ENCODE data around the gene KRT16.
"Not testable (repeated sequence)": the region's sequence is repeated elsewhere in the genome, so short reads cannot be mapped to it uniquely, and the experiment has no call there.

Gene KRT16

DNA sequence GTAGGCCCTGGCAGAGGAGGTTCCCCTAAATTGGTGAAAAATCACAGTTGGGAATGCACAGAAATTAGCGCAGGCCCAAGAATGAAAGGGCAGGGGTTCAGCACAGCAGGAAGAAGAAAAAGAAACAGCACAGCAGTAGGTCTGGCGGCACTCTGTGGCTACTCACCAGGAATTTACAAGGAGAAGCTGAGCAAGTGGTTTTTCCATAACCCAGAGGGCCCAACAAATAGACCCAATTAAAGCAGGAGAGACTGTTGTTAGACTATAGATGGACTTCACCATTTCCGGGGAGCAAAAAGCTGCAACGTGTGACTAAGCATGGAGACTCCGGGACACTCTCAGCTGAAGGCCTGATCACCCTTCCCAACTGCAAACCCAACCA lies 14.3 kb upstream of the KRT16 start:
- DNase-seq = not testable (repeated sequence)

DNA sequence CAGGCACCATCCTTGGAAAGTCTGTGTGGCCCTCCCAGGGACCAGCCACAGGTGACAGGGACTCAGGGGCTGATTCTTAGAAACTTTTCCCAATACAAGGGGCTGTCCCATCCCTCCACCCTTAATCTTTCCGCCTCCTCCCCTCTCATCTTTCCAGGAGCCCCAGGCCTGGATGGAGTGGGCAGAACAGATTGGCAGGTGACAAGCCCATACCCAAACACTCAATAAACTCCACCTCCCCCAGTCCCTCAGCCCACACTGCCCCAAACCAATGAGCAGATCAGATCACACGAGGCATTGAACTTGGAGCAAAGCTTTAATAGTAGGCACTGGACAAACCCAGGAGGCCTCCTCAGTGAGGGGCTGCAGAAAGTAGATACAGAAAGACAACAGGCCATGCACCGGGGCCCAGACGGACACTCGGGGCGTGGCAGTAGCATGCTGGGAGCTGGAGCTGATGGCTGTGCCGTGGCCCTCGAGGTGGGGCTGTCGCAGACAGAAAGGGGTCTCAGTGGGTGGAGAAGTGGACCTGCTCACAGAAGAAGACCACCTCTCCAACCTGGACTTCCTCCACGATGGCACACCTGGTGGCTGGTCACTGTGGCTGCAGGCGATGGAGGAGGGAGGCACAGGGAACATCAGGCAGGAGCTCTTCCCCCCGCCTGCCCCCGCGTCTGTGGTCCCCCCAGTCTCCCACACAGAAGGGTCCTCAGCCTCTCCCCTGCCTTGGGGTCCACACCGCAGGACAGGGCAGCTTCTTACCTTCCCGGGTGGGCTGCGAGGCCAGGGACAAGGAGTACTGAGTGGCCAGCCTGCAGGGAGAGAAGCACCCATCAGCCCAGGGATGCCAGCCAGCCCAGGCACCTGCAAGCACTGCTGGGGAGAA lies 13.7 kb upstream of the KRT16 start:
- DNase-seq = not testable (repeated sequence)

DNA sequence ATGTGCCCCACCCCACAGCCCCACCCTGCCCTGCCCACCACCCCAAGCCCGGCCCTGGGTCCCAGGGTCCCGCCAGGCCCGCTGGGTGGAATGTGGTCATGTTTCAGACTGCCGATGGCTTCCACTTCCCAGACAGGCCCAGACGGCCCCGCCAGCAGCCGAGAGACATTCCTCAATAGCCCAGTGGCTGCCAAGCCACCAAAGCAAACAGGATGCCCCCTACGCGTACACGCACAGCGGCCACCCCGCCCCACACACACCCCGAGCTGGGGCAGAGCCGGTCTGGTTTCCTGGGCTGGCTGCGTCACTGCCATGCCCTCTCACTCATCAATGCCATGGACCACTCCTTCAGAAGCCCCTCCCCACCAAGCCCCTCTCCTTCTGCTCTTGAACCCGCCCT lies 13.0 kb upstream of the KRT16 start:
- DNase-seq = no peak

DNA sequence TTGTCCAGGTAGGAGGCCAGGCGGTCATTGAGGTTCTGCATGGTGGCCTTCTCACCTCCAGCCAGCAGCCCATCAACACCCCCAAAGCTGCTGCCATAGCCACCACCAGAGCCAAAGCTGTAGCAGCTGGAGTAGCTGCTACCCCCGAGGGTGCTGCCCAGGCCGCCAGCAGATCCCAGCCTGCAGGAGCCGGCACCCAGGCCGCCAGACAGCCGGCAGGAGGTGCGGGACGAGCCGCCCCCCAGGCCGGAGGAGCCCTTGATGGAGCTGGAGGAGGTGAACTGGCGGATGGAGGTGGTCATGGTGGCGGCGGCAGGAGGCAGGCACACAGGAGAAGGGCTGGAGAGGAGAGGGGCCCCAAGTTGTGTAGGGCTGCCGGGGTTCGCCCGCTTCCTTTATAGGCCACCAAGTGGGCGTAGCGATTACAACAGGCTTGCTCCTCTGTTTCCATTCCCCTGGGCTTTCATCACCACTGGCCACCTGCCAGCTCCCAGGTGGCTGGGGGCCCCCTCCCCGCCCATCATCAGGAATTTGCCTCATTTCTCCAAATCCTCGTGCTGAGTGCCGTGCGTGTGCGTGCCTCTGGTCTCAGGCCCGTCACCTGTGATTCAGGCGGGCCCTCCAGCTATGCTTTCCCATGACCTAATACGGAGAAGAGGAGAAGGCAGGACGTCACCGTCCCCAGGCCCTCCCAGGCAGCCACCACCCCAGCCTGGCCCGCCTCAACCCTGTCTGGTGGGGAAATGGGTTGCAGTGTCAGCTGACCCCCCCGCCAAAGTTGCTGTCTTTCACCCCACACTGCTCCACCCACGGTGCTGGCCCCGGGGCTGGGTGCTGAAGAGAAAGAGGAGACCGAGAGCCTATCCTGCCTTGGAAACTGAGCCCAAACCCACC lies 11.9 kb upstream of the KRT16 start, which contains the start of gene KRT17:
Gene KRT17 (minus strand): TSS at position 368 of the 894 bp plus-strand sequence. CDS start 66 bp downstream, at position 302.
- DNase-seq = no peak

DNA sequence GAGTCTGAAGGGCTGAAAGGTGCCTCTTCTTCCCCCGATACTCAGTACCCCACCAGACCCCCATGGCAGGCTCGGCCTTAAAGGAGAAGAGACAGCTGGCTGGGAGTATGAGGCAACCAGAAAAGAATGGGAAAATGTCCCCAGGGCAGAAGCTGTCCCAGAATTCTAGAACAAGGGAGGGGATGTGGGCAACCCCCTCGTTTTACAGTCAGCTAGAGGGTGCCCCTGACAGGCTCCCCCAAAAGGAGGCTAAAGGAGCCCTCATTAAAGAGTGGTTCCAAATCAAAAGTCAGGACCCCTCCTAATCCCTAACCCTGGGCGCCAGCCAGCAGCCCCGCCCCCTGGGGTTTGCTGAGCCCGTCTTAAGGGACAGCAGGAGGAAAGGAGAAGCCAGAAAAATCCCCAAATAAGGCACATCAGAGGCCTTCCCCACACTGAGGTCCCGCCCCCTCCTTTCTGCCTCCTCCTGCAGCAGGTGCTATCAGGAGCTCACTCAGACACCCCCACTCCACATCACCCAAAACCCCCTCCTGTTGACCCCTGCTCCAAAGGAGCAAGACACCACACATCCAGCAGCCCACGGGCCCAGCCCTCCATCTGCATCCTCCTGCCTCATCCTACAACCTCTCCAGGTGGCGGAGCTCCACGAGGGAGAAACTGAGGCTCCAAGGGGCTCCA lies 10.8 kb upstream of the KRT16 start:
- not testable (repeated sequence) for DNase-seq

DNA sequence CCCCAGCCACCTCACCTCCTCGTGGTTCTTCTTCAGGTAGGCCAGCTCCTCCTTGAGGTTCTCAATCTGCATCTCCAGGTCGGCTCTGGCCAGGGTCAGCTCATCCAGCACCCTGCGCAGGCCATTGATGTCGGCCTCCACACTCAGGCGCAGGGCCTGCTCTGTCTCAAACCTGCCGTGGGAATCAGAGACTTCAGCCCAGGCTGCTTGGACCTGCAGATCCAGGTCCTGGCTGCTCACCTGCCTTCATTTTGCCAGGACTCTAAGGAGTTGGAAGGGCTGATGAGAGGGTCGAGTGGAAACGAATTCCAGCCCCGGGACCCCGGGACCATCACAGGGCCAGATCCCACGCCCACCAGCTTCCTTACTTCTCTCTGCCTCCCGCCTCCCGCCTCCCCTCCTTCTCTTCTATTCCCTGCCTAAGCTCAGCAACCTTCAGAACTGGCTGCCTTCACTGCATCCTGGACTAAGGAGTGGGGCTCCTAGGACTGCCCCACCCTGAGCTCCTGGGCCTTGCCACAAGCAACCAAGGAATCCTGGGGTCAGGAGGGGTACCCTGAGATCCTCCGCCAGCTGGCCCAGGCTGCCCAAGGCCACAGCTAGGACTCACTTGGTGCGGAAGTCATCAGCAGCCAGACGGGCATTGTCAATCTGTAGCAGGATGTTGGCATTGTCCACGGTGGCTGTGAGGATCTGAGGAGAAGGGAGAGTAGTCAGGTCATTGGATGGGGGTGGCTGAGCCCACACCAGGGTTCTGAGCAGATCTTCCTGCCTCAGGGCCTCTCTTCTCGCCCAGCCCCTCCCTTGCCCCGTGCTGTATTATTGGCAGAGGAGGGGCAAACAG lies 10.0 kb upstream of the KRT16 start:
- not testable (repeated sequence) for DNase-seq

DNA sequence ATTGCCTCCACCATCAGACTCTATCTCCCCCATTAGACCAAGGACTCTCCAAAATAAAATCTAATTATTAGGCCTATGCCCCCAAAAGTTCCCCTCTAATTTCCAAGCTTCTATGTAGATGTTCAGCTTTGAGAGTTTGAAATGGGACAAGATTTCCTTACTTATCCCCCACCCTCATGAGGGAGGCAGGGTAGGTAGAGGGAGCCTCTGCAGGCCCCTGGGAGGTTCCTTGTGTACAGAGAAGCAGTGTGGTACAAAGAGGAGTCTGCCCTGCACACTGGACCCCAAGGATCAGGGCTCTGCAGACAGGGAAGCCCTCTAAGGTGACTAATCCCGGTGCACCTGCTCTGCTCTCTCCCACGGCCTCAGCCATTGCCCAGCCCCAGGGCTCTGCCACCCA lies 9.3 kb upstream of the KRT16 start:
- DNase-seq = no peak

DNA sequence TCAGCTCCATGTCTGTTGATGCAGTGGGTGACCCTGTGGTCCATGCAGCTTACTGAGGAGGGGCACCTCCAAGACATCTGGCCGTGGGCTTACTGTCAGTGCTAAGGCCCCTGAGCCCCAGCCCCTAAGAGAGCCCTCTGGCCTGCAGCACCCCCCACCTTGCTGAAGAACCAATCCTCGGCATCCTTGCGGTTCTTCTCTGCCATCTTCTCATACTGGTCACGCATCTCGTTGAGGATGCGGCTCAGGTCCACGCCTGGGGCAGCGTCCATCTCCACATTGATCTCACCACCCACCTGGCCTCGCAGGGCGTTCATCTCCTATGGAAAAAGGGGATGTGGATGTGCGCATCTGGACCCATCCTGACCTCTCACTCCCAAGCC lies 8.9 kb upstream of the KRT16 start:
- DNase-seq = not testable (repeated sequence)

DNA sequence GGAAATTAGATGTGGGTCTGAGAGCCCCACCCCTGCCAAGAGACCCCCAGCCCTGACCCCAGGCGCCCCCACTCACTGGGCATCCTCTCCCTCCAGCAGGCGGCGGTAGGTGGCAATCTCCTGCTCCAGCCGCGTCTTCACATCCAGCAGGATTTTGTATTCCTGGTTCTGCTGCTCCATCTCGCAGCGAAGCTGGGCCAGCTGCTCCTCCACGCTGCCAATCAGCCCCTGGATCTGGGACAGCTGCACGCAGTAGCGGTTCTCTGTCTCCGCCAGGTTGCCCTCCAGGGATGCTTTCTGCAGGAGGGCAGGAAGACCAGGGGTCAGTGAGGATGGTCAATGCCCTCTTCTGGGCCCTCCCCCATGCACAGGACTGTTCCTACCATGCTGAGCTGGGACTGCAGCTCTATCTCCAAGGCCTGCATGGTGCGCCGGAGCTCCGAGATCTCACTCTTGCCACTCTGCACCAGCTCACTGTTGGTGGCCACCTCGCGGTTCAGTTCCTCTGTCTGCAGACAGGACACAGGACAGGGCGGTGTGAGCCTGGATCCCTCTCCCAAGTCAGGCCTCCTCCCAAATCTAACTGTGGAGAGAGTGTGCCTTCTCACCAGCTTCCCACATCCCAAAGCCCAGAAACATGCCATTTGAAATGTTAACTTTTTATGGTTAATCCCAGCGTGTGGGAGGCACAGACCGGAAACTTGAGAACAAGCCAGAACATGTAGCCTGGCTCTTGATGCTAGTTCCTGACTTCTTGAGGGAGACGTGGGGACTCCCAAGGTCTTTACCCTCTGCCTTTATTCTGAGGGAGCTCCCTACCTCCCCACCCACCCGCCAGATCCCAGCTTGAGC lies 8.2 kb upstream of the KRT16 start:
- no peak for DNase-seq

DNA sequence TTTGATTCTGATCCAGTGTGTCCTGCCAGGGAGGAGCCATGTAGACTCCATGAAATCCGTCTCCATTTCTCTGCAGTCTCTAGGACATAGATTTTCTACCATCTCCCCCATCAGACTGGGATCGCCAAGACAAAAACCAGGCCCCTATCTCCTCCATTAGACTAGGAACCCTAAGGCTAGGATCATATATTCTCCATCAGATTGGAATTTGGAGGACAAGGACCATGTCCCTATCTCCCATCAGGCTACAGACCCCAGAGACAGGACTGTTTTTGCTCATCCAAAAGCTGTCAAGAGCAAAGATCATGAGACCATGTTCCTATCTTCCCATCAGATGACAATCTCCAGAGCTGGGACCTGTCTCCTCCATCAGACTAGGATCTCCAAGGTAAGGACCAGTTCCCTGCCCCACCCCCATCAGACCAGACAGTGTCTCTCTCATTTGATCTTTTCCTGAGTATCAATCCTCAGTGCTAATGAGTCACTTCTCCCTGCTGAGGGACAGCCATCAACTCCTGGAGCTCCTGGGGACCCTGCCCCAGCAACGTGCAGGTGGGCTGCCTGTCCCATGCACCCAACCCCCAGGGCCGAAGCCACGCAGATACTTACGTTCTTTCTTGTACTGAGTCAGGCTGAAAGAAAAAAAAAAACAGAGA lies 7.5 kb upstream of the KRT16 start:
- DNase-seq = not testable (repeated sequence)

DNA sequence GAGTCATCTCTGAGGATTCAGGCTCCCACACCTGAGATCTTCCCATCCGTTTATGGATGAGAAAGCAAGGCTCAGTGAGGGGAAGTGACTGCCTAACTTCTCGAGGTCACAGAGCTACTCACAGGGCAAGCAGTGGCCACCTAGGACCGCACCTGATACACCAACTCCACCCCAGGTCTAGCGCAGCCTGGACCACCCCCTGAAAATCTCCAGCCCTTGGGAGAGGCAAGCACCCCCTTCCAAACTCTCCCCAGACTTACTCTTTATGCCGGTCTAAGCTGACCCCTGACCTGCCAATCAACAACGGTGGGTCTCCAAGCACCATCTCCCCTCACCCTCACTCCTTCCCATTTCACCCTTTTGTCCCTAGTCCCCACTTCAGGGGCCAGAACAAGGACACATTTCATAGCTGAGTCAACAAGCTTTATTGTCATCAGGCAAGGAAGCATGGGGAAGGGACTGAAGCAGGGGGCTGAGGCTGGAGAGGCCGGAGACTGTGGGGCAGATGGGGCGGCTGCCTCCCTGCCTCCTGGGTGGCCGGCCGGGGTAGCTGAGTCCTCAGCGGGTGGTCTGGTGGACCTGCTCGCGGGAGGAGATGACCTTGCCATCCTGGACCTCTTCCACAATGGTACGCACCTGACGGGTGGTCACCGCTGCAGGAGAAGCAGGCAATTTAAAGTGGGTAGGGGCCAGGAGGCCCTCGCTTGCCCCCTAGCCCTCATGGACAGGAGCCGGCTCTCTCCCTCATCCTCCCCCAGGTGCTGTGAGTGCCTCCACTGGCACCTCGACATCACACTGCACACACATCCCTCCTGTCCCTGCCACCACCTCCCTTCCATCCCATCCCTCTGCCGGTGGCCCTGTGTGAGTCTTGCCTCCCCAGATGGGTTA lies 6.7 kb upstream of the KRT16 start:
- no peak for DNase-seq

DNA sequence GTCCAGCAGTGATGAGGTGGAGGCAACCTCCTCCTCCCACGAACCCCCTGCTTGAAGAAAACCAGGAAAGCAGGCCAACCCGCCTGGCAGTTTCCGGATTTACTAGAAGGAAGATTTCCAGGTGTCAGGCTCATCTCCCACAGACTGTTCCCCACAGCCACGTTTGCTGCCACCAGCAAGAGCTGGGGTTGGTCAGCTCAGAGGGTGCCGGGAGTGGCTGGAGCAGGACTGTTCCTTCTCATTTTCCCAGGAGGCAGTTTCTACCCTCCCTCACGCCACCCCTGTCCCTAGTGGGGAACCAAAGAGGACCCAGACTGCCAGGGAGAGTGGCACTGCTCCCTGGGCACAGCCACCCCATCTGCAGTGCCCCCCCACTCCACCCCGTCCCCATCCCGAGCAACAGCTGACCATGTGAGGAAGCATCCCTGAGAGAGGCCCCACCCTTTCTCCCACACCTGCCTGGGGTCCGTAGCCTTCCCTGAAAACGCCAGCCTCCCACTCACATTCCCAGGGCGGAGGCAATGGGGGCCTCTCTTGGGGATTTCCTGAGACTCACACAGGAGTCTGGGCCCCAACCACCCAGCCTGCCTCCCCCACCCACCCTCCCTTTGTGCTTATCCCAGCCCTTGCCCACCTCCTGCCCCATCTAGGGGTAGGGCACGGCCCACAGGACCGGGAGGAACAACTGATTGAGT lies 5.9 kb upstream of the KRT16 start:
- no peak for DNase-seq

DNA sequence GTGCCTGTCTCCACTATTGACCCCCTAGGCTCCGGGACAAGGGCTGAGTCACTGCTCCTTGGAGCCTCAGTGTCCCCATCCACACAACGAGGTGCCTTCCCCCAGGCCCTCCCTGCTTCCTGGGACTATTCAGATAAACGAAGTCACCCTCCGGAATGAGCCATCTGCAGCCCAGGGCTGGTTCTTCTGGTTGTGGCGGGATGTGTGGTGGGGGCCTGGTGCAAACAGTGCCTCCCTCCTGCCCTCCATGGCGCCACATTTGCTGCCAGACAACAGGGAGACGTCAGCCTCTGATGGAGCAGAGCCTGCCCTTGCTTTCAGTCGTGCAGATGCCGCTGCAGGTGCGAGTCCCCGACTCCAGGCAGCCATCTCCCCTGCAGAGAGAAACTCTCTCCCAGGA lies 5.1 kb upstream of the KRT16 start:
- no peak for DNase-seq

DNA sequence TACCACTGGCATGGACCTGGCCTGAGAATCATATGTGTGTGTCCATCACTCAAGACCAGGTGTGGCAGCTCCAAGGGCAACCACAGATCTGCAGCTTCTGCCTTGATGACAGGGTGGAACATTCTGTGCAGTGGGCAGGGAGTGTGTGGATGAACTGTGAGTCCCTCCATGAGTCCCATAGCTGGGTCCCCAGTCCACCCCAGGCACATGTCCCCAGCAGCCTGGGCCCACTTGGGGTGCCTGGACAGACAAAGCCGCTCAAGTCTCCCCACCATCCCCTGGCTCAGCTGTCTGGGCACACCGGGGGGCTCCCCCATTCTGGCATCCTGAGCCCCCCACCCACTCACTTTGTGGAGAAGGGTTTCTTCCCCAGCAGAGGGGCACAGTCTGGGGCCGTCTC lies 4.6 kb upstream of the KRT16 start:
- DNase-seq = no peak

DNA sequence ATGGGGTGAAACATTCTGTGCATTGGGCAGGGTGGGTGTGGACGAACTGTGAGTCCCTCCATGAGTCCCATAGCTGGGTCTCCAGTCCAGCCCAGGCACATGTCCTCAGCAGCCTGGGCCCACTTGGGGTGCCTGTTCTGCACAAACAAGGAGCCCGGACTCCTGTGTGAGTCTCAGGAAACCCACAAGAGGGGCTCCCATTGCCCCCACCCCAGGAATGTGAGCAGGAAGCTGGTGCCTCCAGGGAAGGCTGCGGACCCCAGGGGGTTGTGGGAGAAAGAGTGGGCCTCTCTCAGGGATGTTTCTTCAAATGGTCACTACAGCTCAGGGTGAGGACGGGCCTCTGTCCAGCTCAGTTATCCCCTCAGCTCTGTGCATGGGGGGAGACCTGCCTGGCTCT lies 3.9 kb upstream of the KRT16 start:
- DNase-seq = not testable (repeated sequence)

DNA sequence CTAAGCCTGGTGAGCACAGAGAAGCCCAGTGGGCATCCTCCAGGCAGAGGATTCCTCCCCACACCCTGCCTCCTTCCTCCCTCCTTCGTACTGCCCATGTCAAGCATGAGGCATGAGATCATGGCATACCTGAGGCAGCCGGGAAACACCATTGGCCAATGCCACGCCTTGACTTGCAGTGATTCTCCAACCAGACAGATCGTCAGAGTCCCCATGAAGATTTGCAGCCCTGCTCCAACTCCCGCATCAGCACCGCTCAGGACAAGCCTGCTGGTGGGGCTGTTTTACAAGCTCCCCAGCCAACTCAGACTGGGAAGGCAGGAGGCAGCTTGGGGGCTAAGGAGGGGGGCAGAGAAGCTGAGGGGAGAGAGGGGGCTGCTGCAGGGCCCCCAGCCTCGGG lies 2.9 kb upstream of the KRT16 start:
- DNase-seq = no peak

DNA sequence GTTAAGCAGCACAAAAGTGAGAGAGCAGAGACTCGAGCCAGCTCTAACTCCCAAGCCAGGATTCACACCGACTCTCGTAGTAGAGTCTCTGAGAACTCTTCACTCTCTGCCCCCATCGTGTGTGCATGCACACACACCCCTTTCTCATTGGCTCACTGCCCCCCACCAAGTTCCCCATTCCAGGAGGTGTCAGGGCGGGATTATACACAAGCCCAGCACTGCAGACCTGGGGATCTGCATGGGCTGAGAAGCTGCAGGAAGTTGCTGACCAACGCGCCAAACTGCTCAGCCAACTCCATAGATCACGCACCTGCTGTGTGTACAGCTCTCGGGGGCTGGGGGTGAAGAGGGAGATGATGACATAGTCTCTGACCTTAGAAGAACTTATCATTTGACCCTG lies 2.2 kb upstream of the KRT16 start:
- DNase-seq = not testable (repeated sequence)

DNA sequence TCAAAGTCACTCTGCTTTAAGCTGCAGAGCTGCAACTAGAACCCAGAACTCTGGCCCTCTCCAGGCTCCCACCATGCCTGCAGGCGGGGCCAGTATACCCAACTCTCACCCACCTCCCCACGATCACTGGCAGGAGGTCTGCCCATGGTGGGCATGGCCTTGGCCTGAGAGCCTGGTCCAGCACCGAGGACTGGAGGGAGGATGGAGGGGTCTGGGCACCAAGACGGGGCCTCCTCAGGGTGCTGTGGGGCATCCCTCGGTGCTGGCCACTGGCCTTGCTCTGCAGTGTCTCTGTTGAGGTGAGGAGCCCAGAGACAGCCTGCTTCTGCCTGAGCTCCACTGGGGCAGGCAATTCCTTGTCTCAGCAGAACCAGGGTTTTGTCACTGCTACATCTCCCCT lies 1.5 kb upstream of the KRT16 start:
- DNase-seq = no peak
